IMR-90 (cell line): ENCODE measurements around the gene ITPR2.

Experiments used
- CHD1 ChIP-seq: IDR thresholded peaks from 2 replicates; pipeline ENCODE4 v1.6.1; 2012; ENCODE audit warnings: low read depth, low read length, improper control_type of control experiment
- CTCF ChIP-seq: conservative IDR thresholded peaks from 2 replicates; pipeline ENCODE4 v1.5.1; 2012; ENCODE audit warnings: mild to moderate bottlenecking, low read depth, low read length, improper control_type of control experiment
- ELK1 ChIP-seq: fragments of 150-350 bp; IDR thresholded peaks from 2 replicates; pipeline ENCODE4 v1.6.1; 2016; ENCODE audit warnings: low read depth, mild to moderate bottlenecking, low read length, moderate library complexity, borderline replicate concordance
- MAFK ChIP-seq: IDR thresholded peaks from 2 replicates; pipeline ENCODE4 v1.6.1; 2012; ENCODE audit warnings: low read depth, low read length, improper control_type of control experiment
- MAZ ChIP-seq: IDR thresholded peaks from 2 replicates; pipeline ENCODE4 v1.6.1; 2012; ENCODE audit warnings: low read depth, mild to moderate bottlenecking, low read length, improper control_type of control experiment, moderate library complexity, borderline replicate concordance
- POLR2A ChIP-seq: IDR thresholded peaks from 2 replicates; pipeline ENCODE4 v1.6.1; 2012; ENCODE audit warnings: mild to moderate bottlenecking, low read depth, low read length
- RAD21 ChIP-seq: IDR thresholded peaks from 2 replicates; pipeline ENCODE4 v1.6.1; 2012; ENCODE audit warnings: low read length, improper control_type of control experiment
- SMC3 ChIP-seq: fragments of 150-350 bp; IDR thresholded peaks from 2 replicates; pipeline ENCODE4 v1.6.1; 2016; ENCODE audit warnings: low read depth, mild to moderate bottlenecking, antibody characterized with exemption, low read length, moderate library complexity
- USF2 ChIP-seq: fragments of 150-350 bp; IDR thresholded peaks from 2 replicates; pipeline ENCODE4 v1.6.1; 2017; ENCODE audit warnings: mild to moderate bottlenecking, antibody characterized with exemption, low read length, low read depth

GRCh38 chr12:26790645-26790994, 42.4 kb downstream of the ITPR2 start:
- TF ChIP-seq POLR2A: no peak
- no peak for TF ChIP-seq RAD21
- no peak for TF ChIP-seq CHD1
- no peak for TF ChIP-seq CTCF
- no peak for TF ChIP-seq MAZ
- TF ChIP-seq MAFK: no peak
- no peak for TF ChIP-seq ELK1
- TF ChIP-seq USF2: no peak
- no peak for TF ChIP-seq SMC3
